GM04503 (cell line): ENCODE results near the gene CES3.
"Not testable (repeated sequence)": the region's sequence is repeated elsewhere in the genome, so short reads cannot be mapped to it uniquely, and the experiment has no call there.

Experiments
- DNase-seq: peaks from one replicate; pipeline ENCODE4 v3.0.0-alpha.2; 2012; ENCODE audit warnings: low read depth

CES3 gene

GRCh38 chr16:66945939-66946338, 15.1 kb upstream of the CES3 start:
- no peak for DNase-seq

- DNase-seq = no peak
Observed at GRCh38 chr16:66946541-66946940, 14.5 kb upstream of the CES3 start.

GRCh38 chr16:66946974-66947301, 14.1 kb upstream of the CES3 start:
- DNase-seq = no peak

GRCh38 chr16:66947302-66948065, 13.6 kb upstream of the CES3 start:
- DNase-seq = no peak

- no peak for DNase-seq
Observed at GRCh38 chr16:66948134-66948836, 12.8 kb upstream of the CES3 start.

- no peak for DNase-seq
Observed at GRCh38 chr16:66948837-66949225, 12.2 kb upstream of the CES3 start.

- no peak for DNase-seq
Observed at GRCh38 chr16:66949472-66949871, 11.6 kb upstream of the CES3 start.

- DNase-seq = no peak
Observed at GRCh38 chr16:66950437-66950836, 10.6 kb upstream of the CES3 start.

GRCh38 chr16:66950971-66951790, 9.9 kb upstream of the CES3 start:
- DNase-seq = no peak

- DNase-seq = no peak
Observed at GRCh38 chr16:66952430-66953110, 8.5 kb upstream of the CES3 start.

- DNase-seq = no peak
Observed at GRCh38 chr16:66953462-66954096, 7.5 kb upstream of the CES3 start.

GRCh38 chr16:66954097-66954659, 6.9 kb upstream of the CES3 start:
- peak; percentile 29 for DNase-seq

GRCh38 chr16:66955363-66956153, 5.5 kb upstream of the CES3 start:
- not testable (repeated sequence) for DNase-seq

- DNase-seq = not testable (repeated sequence)
Observed at GRCh38 chr16:66956154-66956457, 5.0 kb upstream of the CES3 start.

GRCh38 chr16:66958857-66959703, 2.0 kb upstream of the CES3 start:
- no peak for DNase-seq

- DNase-seq = no peak
Observed at GRCh38 chr16:66959704-66960161, 1.3 kb upstream of the CES3 start.

- no peak for DNase-seq
Observed at GRCh38 chr16:66960270-66960669, 796 bp upstream of the CES3 start.

GRCh38 chr16:66961914-66962313, 848 bp downstream of the CES3 start:
- DNase-seq = no peak

GRCh38 chr16:66964049-66964448, 3.0 kb downstream of the CES3 start:
- no peak for DNase-seq

GRCh38 chr16:66968847-66969246, 7.8 kb downstream of the CES3 start:
- no peak for DNase-seq
